ENCODE measurements around the gene NR4A1. TPM values are rescaled to one million over a fixed set of nuclear protein-coding genes. Genes with fewer than 3 reads are reported as not detected.

The NR4A1 gene
- total RNA-seq, 1 experiment from 2014 or later, result 26.9 TPM

GRCh38 chr12:52082988-52083637 lies 31.9 kb downstream of the NR4A1 start (continued):
- peak; percentile 92 for TF ChIP-seq CTCF (IDR thresholded peaks at IDR 0.05)
- TF ChIP-seq PREB (CRISPR knock-in tag; IDR thresholded peaks at IDR 0.05; ENCODE audit: borderline replicate concordance), result no peak

- H3K9me3 Mint-ChIP-seq, result no peaks in the 10 kb centered on the region
- ChIA-PET POLR2A (interaction anchor here (3.0 kb wide), 1 partner anchor 57 kb away, joined by 11 read pairs; no protein-coding TSS in a partner anchor), CTCF (interaction anchor here (1.0 to 11.4 kb wide), 13 partner anchors 8 to 220 kb away, joined by 3 to 388 read pairs (median 10); partner anchors contain the start of gene ATG101)
These were observed 32.4 kb downstream of the NR4A1 start for GRCh38 chr12:52083638-52083996.

More at GRCh38 chr12:52083638-52083996, 32.4 kb downstream of the NR4A1 start:
- DNase-seq (ENCODE audit: low spot score) (no peak), ATAC-seq (no peak)
- no peak for TF ChIP-seq ZNF281 (CRISPR knock-in tag; IDR thresholded peaks at IDR 0.05)
- no peak for TF ChIP-seq TEAD1 (CRISPR knock-in tag; IDR thresholded peaks at IDR 0.05)
- no peak for TF ChIP-seq ZMAT4 (CRISPR knock-in tag; IDR thresholded peaks at IDR 0.05)
- no peak for TF ChIP-seq USF1 (CRISPR knock-in tag; IDR thresholded peaks at IDR 0.05)
- TF ChIP-seq FOXK1 (CRISPR knock-in tag; IDR thresholded peaks at IDR 0.05), result no peak
- TF ChIP-seq ERG (CRISPR knock-in tag; IDR thresholded peaks at IDR 0.05), result no peak
- TF ChIP-seq NFATC4 (CRISPR knock-in tag; IDR thresholded peaks at IDR 0.05), result no peak
- no peak for TF ChIP-seq FOXJ3 (CRISPR knock-in tag; IDR thresholded peaks at IDR 0.05; ENCODE audit: borderline replicate concordance)
- no peak for TF ChIP-seq ZNF671 (CRISPR knock-in tag; IDR thresholded peaks at IDR 0.05)
- no peak for TF ChIP-seq MYBL2 (CRISPR knock-in tag; IDR thresholded peaks at IDR 0.05)
- TF ChIP-seq CBFB (CRISPR knock-in tag; IDR thresholded peaks at IDR 0.05; ENCODE audit: low read depth), result no peak
- Mint-ChIP-seq H3K36me3 (no peaks in the 10 kb centered on the region), H3K27ac (no peak overlapping the region; the same call in 1 of the 2 replicates), H3K27me3 (ENCODE audit: low read depth) (no peaks in the 10 kb centered on the region), H3K4me3 (no peak overlapping the region), H3K4me1 (peaks cover 19% of the 10 kb centered on the region)
